Mucosa of rectum (tissue), 2 donors: ENCODE results near the gene HERC3.
A peak's percentile ranks its signal among the peaks of the same experiment; 100 is the strongest.

Source experiments
- H3K27ac ChIP-seq, 2 donors: one replicate each; pipeline ENCODE4 v1.7.0; 2013; ENCODE audit warnings: inconsistent platforms in 2 of 2, low read depth in 2 of 2, low read length in 2 of 2
- H3K27me3 ChIP-seq, 2 donors: one replicate each; pipeline ENCODE4 v1.7.0; 2013; ENCODE audit warnings: low read length in 2 of 2; ENCODE audit not compliant: control insufficient read depth in 2 of 2, insufficient read depth in 2 of 2
- H3K36me3 ChIP-seq, 2 donors: one replicate each; pipeline ENCODE4 v1.7.0; 2013; ENCODE audit warnings: low read length in 2 of 2; ENCODE audit not compliant: control insufficient read depth in 2 of 2, insufficient read depth in 2 of 2
- H3K4me1 ChIP-seq, 2 donors: one replicate each; pipeline ENCODE4 v1.7.0; 2013; ENCODE audit warnings: low read length in 2 of 2, mild to moderate bottlenecking in 1 of 2; ENCODE audit not compliant: control insufficient read depth in 2 of 2, insufficient read depth in 2 of 2
- H3K4me3 ChIP-seq, 2 donors: one replicate each; pipeline ENCODE4 v1.7.0; 2013; ENCODE audit warnings: low read length in 2 of 2
- H3K9ac ChIP-seq, 2 donors: one replicate each; pipeline ENCODE4 v1.7.0; 2013; ENCODE audit warnings: low read length in 2 of 2, low read depth in 1 of 2, mild to moderate bottlenecking in 1 of 2
- H3K9me3 ChIP-seq, 2 donors: one replicate each; pipeline ENCODE4 v1.7.0; 2013; ENCODE audit warnings: low read length in 2 of 2; ENCODE audit not compliant: control insufficient read depth in 2 of 2
- donor health status: healthy.
- donor health status: Normal muscosa, but diverticular disease.

Gene HERC3

DNA sequence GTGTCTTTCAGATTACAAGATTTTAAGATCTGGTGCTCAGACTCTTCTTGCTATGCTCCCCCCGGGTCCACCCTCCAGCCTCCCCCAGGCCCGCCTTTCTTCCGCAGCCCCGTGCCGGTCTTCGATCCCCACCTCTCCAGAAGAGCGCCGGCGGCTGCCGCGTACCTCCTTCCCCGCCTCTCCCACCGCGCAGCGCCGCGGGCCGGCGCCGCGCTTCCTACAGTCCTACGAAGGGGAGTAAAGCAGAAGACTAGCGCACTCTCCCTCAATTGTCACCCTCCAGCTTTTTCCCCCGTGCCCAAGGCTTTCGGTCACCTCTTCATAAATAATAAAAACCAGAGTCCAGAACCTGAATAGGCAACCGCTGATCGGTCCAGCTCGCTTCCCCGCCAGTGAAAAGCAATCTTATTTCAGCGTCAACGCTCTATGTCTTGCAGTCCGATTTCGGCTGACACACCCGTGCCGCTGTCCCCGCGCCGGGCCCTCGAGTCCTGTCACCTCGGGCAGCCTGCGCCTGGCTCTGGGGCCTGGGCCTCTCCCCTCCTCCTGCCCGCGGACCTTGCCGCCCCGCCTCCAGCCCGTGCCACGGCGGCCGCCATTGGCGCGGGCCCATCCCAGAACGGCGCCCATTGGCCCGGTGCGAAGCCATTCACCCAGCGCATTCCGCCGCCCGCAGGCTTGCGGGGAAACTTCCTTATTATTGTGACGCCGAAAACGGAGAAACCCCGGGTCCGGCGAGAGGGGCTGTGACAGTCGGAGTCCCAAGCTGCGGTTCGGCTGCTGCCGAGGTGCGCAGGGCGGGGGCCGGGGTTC lies at the start of gene HERC3:
HERC3 (plus strand) TSS at position 694 of the 813 bp plus-strand sequence. CDS start 13,344 bp downstream, outside the sequence.
- Histone ChIP-seq H3K27ac (peak within 1 kb of the TSS; percentile 91), H3K9me3 (no peaks in the 10 kb centered on the region), H3K36me3 (peaks cover 4 to 8% of the 10 kb centered on the region in 2 donors), H3K4me3 (peak within 1 kb of the TSS; percentile 76 to 86), H3K9ac (peak within 1 kb of the TSS; percentile 74 to 90), H3K27me3 (no peaks in the 10 kb centered on the region), H3K4me1 (peaks cover 8 to 9% of the 10 kb centered on the region in 2 donors)

DNA sequence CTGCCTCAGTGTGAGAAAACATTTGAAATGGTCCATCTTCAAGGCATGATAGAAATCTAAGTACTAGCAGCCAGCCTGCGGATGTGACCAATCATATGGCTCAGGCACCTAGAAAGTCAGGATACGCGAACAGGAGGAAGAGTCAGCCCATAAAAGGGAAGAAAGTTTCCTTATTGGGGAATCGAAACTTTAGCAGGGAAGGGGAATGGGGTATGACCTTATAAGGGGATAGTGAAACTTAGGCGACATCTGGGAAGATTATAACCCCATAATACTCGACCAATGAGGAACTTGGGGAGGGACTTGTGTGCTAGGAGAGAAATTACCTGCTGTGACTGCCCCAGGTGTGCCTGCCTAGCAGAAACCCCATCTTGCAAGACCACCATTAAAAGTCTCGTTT lies 42.5 kb upstream of the HERC3 start:
- Histone ChIP-seq H3K4me1 (no peaks in the 10 kb centered on the region), H3K9ac (no peak overlapping the region), H3K4me3 (no peak overlapping the region), H3K27me3 (no peaks in the 10 kb centered on the region), H3K27ac (no peak overlapping the region), H3K9me3 (no peaks in the 10 kb centered on the region), H3K36me3 (no peaks in the 10 kb centered on the region)

DNA sequence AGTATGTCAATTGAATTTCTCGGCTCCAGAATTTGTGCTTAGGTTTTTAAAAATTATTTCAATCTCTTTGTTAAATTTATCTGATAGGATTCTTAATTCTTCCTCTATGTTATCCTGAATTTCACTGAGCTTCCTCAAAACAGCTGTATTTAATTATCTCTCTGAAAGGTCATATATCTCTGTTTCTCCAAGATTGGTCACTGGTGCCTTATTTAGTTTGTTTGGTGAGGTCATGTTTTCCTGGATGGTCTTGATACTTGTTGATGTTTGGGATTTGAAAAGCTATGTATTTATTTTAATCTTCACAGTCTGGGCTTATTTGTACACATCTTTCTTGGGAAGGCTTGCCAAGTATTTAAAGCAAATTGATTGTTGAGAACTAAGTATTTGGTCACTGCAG lies 24.7 kb upstream of the HERC3 start:
- Histone ChIP-seq H3K27me3 (no peaks in the 10 kb centered on the region), H3K27ac (no peak overlapping the region), H3K9ac (no peak overlapping the region), H3K9me3 (no peaks in the 10 kb centered on the region), H3K36me3 (no peaks in the 10 kb centered on the region), H3K4me1 (no peaks in the 10 kb centered on the region), H3K4me3 (no peak overlapping the region)

DNA sequence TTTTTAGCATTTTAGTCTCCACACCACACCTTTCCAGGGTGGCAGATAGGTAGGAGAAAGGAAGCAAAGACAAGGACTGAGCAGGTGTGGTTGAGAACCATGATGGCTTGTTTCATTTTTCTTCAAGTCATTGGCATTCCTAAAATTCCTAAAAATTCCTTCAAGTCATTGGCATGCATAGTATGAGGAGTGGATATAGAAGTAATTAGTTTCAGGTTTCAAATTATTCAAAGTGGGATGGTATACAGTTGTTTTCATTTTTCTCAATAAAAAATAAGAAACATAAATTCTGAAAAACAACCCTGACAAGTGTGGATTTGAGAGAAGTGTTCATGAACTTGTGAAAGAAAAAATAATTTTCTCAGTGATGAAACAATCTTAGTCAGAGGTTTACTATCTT lies 22.3 kb upstream of the HERC3 start:
- no peak overlapping the region for H3K9ac ChIP-seq
- H3K27ac ChIP-seq = no peak overlapping the region
- H3K36me3 ChIP-seq = no peaks in the 10 kb centered on the region
- H3K9me3 ChIP-seq = no peaks in the 10 kb centered on the region
- H3K4me3 ChIP-seq = no peak overlapping the region
- no peaks in the 10 kb centered on the region for H3K27me3 ChIP-seq
- no peaks in the 10 kb centered on the region for H3K4me1 ChIP-seq

DNA sequence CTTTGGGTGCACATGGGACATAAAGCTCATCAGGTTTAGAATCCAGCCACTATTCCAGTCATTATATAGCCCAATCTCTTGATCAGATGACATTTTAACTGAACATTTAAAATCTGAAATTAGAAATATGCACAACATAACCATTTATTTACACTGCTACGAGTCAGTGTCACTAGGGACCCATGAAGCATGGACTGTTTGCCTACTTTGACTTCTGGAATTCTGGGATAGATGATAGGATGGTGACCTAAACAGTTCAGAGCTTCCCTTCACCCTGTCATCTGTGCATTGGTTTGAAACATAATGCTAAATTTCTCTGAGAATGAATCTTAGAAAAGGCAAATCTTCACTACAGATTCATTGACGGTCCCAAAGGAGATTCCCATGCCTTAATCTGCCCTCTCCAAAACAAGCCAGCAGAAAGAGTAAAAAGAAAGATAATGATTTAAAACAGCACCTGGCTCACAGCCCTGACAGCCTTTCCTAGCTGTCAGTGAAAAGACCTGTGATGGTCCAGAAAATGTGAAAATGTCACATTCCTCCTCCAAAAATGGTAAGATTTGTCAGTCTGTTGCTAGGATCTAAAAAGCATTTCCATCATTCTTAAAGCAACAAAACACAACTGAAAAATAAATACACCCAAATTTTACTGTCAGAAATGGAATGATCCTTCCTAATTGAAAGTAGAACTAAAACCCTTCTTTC lies 18.9 kb upstream of the HERC3 start:
- H3K9me3 ChIP-seq = no peaks in the 10 kb centered on the region
- no peak overlapping the region for H3K9ac ChIP-seq
- H3K27me3 ChIP-seq = no peaks in the 10 kb centered on the region
- no peaks in the 10 kb centered on the region for H3K4me1 ChIP-seq
- H3K4me3 ChIP-seq = no peak overlapping the region
- no peak overlapping the region for H3K27ac ChIP-seq
- H3K36me3 ChIP-seq = no peaks in the 10 kb centered on the region

DNA sequence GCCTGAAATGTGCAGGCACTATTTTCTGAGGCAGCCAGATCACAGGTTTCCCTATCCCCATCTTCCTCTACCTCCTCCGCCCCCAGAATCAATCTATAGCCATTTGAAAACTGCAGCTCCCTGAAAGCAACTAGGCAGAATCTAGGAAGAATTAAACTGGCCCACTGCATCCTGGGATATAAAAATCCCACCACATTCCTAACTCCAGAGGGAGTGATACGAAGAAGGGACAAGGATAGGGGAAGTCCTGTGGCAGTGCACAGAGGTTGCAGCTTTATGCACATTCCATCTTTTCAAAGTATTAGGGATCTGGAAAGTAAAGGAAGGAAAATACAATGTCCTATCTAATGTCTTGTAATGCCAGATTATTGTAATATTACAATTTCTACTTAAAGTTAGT lies 18.3 kb upstream of the HERC3 start:
- Histone ChIP-seq H3K27ac (no peak overlapping the region), H3K4me1 (no peaks in the 10 kb centered on the region), H3K9me3 (no peaks in the 10 kb centered on the region), H3K36me3 (no peaks in the 10 kb centered on the region), H3K27me3 (no peaks in the 10 kb centered on the region), H3K9ac (no peak overlapping the region), H3K4me3 (no peak overlapping the region)

DNA sequence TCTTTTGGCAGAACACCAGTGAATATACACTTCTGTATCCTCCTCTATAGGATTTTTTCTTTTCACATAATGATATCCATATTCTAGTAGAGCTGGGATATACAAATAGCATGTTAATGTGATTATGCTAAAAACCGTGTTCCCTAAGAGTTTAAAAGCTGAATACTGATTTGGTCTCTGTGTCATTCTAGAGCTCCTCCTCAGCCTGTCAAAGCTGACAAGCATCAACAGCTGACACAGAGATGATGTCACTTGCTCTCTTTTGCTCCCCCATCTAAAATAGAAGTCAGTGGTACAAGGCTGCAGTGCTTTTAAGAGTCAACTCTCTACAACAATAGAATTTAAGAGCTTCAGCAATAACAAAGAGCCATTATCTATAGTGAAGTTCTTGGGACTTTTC lies 17.1 kb upstream of the HERC3 start:
- Histone ChIP-seq H3K27me3 (no peaks in the 10 kb centered on the region), H3K9ac (no peak overlapping the region), H3K27ac (no peak overlapping the region), H3K9me3 (no peaks in the 10 kb centered on the region), H3K4me1 (no peaks in the 10 kb centered on the region), H3K4me3 (no peak overlapping the region), H3K36me3 (no peaks in the 10 kb centered on the region)

DNA sequence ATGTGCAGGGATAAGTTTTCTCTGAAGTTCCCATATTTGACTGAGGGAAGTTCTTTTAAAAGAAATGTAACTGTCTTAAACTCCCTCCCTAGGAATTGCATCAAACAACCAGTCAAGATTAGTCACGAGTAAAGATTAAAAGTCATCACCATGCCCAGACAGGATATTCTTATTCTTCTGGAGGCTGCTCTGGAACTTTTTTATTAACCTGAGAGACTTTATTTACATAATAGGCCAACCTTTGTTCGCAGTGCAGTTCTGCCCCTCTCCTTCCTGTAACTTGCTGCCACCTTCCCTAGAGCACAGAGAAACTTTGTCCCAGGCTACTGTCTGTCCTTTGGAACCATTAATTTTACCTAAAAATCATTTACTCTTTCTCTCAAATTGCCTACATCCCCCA lies 9.8 kb upstream of the HERC3 start:
- no peak overlapping the region for H3K27ac ChIP-seq
- no peaks in the 10 kb centered on the region for H3K36me3 ChIP-seq
- H3K27me3 ChIP-seq = no peaks in the 10 kb centered on the region
- H3K4me1 ChIP-seq = no peaks in the 10 kb centered on the region
- H3K4me3 ChIP-seq = no peak overlapping the region
- no peaks in the 10 kb centered on the region for H3K9me3 ChIP-seq
- no peak overlapping the region for H3K9ac ChIP-seq

DNA sequence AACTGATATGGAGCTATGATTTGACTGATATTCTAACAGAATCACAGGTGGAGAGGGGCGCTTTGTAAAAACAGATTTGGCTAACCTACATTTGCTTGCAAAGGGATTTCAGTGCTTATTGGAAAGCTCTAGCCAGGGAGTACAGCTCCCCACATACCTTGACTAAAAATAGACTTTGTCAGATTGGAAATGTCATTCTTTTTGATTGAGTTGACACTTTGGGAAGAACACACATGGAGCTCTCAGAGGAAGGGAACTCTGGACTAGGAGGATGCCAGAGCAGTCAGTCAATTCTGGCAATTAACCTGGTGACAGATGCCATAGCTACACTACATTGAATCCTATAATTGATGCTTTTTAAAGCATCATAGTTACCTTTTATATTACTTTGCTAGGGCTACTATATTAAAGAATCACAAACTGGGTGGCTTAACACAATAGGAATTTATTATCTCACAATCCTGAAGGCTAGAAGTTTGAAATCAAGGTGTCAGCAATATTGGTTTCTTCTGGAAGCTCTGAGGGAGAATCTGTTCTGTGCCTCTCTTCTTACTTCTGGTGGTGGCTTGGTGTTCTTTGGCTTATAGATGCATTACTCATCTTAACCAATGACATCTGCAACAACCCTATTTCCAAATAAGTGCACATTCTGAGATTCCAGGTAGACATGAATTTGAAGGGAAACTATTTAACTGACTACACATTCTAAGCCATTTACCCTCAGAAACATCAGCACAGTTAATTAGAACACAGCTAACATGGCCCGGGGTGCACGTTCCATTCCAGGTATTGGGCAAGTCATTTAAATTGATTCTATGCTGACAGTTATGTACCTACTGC lies 8.4 kb upstream of the HERC3 start:
- no peak overlapping the region for H3K4me3 ChIP-seq
- no peaks in the 10 kb centered on the region for H3K9me3 ChIP-seq
- no peaks in the 10 kb centered on the region for H3K4me1 ChIP-seq
- H3K27me3 ChIP-seq = no peaks in the 10 kb centered on the region
- no peak overlapping the region for H3K27ac ChIP-seq
- H3K9ac ChIP-seq = no peak overlapping the region
- H3K36me3 ChIP-seq = no peaks in the 10 kb centered on the region

DNA sequence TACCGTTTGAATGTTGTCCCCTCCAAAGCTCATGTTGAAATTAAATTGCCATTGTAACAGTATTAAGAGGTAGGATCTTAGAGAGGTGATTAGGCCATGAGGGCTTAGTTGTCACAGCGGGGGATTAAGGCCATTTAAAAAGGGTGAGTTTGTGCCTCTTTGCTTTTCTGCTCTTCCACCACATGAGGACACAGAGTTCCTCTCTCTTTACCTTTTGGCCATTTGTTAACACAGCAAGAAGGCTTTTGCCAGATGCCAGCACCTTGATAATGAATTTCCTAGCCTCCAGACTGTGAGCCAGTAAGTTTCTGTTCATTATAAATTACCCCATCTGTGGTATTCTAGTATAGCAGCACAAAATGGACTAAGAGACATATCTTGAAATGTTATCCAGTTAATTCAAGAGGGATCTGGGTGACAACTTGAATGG lies 7.8 kb upstream of the HERC3 start:
- H3K4me1 ChIP-seq = no peaks in the 10 kb centered on the region
- no peaks in the 10 kb centered on the region for H3K36me3 ChIP-seq
- H3K9ac ChIP-seq = no peak overlapping the region
- H3K27ac ChIP-seq = no peak overlapping the region
- no peaks in the 10 kb centered on the region for H3K27me3 ChIP-seq
- no peak overlapping the region for H3K4me3 ChIP-seq
- H3K9me3 ChIP-seq = no peaks in the 10 kb centered on the region
